ENCODE data around the gene C1QTNF7. TPM values are rescaled to one million over a fixed set of nuclear protein-coding genes. Genes with fewer than 3 reads are reported as not detected.
A peak's percentile ranks its signal among the peaks of the same experiment; 100 is the strongest.

Gene C1QTNF7
- 52.7 TPM for total RNA-seq (ENCODE audit: insufficient read depth, low replicate concordance)

- DNase-seq (ENCODE audit: low spot score), result peak; percentile 73
These were observed at the start of gene C1QTNF7 for GRCh38 chr4:15427701-15428100. C1QTNF7 (plus strand) TSS chr4:15428033; CDS start chr4:15435744, 7,711 bp downstream.

GRCh38 chr4:15378062-15378461 is 49.8 kb upstream of the C1QTNF7 start:
- DNase-seq (ENCODE audit: low spot score), result peak; percentile 56

- DNase-seq (ENCODE audit: low spot score), result no peak
These were observed 49.3 kb upstream of the C1QTNF7 start for GRCh38 chr4:15378493-15378892.

GRCh38 chr4:15381806-15382338 is 46.0 kb upstream of the C1QTNF7 start:
- no peak for DNase-seq (ENCODE audit: low spot score)

GRCh38 chr4:15382669-15383273 is 45.1 kb upstream of the C1QTNF7 start:
- DNase-seq (ENCODE audit: low spot score), result no peak

- no peak for DNase-seq (ENCODE audit: low spot score)
These were observed 42.3 kb upstream of the C1QTNF7 start for GRCh38 chr4:15385515-15385914.

GRCh38 chr4:15385928-15386327 is 41.9 kb upstream of the C1QTNF7 start:
- no peak for DNase-seq (ENCODE audit: low spot score)

- DNase-seq (ENCODE audit: low spot score), result no peak
These were observed 37.3 kb upstream of the C1QTNF7 start for GRCh38 chr4:15390494-15390893.

GRCh38 chr4:15392053-15392805 is 35.6 kb upstream of the C1QTNF7 start:
- no peak for DNase-seq (ENCODE audit: low spot score)

GRCh38 chr4:15395311-15395710 is 32.5 kb upstream of the C1QTNF7 start:
- no peak for DNase-seq (ENCODE audit: low spot score)

- DNase-seq (ENCODE audit: low spot score), result no peak
These were observed 31.6 kb upstream of the C1QTNF7 start for GRCh38 chr4:15396157-15396800.

GRCh38 chr4:15398001-15398400 is 29.8 kb upstream of the C1QTNF7 start:
- no peak for DNase-seq (ENCODE audit: low spot score)

- DNase-seq (ENCODE audit: low spot score), result no peak
These were observed 29.1 kb upstream of the C1QTNF7 start for GRCh38 chr4:15398732-15399131.

- DNase-seq (ENCODE audit: low spot score), result no peak
These were observed 27.6 kb upstream of the C1QTNF7 start for GRCh38 chr4:15400226-15400625.

GRCh38 chr4:15400981-15401671 is 26.7 kb upstream of the C1QTNF7 start:
- DNase-seq (ENCODE audit: low spot score), result peak; percentile 86

- peak; percentile 71 for DNase-seq (ENCODE audit: low spot score)
These were observed 25.7 kb upstream of the C1QTNF7 start for GRCh38 chr4:15402146-15402545.

- DNase-seq (ENCODE audit: low spot score), result no peak
These were observed 24.9 kb upstream of the C1QTNF7 start for GRCh38 chr4:15402974-15403373.

- DNase-seq (ENCODE audit: low spot score), result no peak
These were observed 22.8 kb upstream of the C1QTNF7 start for GRCh38 chr4:15405018-15405417.

- peak; percentile 46 for DNase-seq (ENCODE audit: low spot score)
These were observed 17.1 kb upstream of the C1QTNF7 start for GRCh38 chr4:15410750-15411149.

GRCh38 chr4:15412461-15412860 is 15.4 kb upstream of the C1QTNF7 start:
- no peak for DNase-seq (ENCODE audit: low spot score)

GRCh38 chr4:15413010-15413622 is 14.7 kb upstream of the C1QTNF7 start:
- no peak for DNase-seq (ENCODE audit: low spot score)

All from umbilical cord (tissue), 2 donors.